ENCODE data around the gene AGTRAP.

DNA sequence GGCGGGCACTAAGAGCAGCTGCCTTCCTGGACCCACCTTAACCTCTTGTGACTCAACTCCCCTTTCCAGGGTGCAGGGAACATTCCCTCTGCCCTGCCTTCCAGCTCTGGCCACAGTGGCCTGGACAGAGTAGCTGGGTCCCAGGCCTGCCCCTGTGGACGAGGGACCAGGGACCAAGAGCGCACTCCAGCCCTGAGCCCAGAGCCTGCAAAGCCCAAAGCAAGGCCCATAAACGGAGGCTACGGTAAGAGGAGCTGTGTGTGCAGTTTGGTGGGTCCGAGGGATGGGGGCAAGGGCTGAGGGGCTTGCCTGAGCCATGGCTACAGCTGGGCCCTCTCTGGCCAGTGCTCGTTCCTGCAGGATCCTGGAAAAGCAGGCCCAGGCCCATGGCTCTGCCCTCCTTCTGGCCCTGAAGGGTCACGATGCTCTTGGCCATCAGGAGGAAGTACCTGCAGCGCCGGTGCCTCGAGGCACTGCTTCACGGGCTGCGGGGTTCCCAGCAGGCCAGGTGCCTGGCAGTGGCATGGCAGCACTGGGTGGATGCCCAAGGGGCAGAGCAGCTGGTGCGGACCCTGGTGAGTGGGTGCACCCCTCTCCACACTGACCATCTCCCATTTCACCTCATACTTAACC, 52.0 kb downstream of the AGTRAP start:
- no peak for TF ChIP-seq REST (IDR thresholded peaks at IDR 0.05; ENCODE audit: insufficient read depth in 1 of 2, low read depth in 2 of 2, low read length in 2 of 2)
- TF ChIP-seq SIN3A (IDR thresholded peaks at IDR 0.05; ENCODE audit: borderline replicate concordance, insufficient read depth, low read length) = no peak
- no peak for TF ChIP-seq POLR2AphosphoS5 (IDR thresholded peaks at IDR 0.05; ENCODE audit: low read depth, low read length)

Measured in PFSK-1 (cell line).